ENCODE data around the gene RAB44.
A peak's percentile ranks its signal among the peaks of the same experiment; 100 is the strongest.

RAB44 gene

DNA sequence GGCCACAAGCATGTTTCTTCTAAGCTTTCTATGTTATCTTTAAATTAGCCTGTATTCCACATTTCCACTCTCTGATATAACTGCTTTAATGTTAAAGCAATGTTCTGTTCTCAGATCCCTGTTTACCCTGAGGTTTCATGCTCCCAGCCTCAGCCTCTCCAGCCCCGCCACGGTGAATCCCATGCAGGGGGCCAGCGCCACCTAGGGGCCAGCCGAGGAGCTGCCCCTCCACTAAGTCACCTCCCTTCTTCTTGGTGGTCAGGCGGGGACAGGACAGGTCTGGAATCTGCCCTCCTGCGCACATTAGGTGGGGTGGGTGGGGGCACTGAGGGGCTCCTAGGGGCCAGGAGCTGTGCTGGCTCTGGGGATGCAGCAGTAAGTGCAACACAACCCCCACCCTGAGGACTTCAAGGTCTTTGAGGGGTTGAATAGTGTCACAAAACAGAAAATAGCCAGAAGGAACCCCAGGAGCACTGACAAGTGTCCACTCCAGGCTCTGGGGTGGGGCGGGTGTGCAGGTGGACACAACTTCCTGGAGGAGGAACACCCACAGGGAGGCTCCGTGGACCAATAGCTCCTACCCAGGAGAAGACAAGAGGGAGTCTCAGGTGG, 61.6 kb downstream of the RAB44 start:
- H3K9ac ChIP-seq (ENCODE audit: low read length): no peak overlapping the region; the same call in 1 of the 2 replicates
- H3K4me3 ChIP-seq (ENCODE audit: low read length): peak overlapping the region; percentile 75
- H3K4me1 ChIP-seq (ENCODE audit: low read length): peaks cover 53% of the 10 kb centered on the region
- peak overlapping the region; percentile 97 for H3K4me2 ChIP-seq (ENCODE audit: low read length)
- no peak overlapping the region for H3K27ac ChIP-seq (ENCODE audit: low read length)
- H3K27me3 ChIP-seq (ENCODE audit: low read depth, low read length): no peaks in the 10 kb centered on the region
- H2AFZ ChIP-seq (ENCODE audit: low read depth, low read length): no peak overlapping the region
- no peaks in the 10 kb centered on the region for H3K79me2 ChIP-seq (ENCODE audit: low read length)
- TF ChIP-seq, protein P1, sequence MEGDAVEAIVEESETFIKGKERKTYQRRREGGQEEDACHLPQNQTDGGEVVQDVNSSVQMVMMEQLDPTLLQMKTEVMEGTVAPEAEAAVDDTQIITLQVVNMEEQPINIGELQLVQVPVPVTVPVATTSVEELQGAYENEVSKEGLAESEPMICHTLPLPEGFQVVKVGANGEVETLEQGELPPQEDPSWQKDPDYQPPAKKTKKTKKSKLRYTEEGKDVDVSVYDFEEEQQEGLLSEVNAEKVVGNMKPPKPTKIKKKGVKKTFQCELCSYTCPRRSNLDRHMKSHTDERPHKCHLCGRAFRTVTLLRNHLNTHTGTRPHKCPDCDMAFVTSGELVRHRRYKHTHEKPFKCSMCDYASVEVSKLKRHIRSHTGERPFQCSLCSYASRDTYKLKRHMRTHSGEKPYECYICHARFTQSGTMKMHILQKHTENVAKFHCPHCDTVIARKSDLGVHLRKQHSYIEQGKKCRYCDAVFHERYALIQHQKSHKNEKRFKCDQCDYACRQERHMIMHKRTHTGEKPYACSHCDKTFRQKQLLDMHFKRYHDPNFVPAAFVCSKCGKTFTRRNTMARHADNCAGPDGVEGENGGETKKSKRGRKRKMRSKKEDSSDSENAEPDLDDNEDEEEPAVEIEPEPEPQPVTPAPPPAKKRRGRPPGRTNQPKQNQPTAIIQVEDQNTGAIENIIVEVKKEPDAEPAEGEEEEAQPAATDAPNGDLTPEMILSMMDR (IDR thresholded peaks at IDR 0.05; ENCODE audit: low read depth, low read length): peak; percentile 97
- no peak for TF ChIP-seq EZH2phosphoT487 (IDR thresholded peaks at IDR 0.05; ENCODE audit: low read depth)
- H3K36me3 ChIP-seq (replicated peaks; ENCODE audit: low read depth, low read length): no peaks in the 10 kb centered on the region
- H4K20me1 ChIP-seq (ENCODE audit: insufficient read depth, low read length): no peaks in the 10 kb centered on the region
- no peaks in the 10 kb centered on the region for H3K9me3 ChIP-seq (ENCODE audit: insufficient read depth, low read length)

DNA sequence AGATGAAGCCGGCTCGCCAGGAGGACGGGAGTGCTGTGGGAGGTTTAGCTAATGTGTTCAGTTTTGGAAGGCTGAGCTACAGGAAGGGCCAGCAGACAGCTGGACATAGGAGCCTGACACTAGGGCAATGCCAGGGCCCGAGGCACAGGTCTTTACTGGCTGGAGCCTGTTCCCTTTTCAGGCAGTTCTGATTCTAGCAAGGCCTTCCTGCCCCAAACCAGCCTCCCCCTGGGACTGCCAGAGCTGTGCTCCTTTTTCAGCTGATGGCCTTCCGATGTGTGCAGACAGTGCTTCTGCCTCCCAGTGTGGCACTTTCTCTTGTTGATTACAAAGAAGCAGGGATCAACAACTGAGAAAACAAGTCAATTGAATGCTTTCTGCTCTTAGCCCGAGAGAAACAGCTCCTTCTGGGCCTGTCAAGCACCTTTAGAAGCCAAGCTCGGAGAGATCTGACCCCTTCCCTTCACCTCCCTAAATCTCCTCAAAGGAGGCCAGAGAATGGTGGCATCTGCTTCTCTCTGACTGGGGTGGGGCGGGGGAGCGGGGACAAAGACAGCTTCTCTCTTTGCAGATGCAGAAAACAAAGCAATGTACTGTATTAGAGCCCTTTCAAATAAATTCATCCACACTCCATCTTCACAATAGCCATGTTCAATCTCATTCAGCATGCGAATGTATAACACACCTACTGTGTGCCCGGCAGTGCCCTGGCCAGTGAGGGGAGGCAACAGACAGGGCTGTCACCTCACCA, 63.2 kb downstream of the RAB44 start:
- H3K9me3 ChIP-seq (ENCODE audit: insufficient read depth, low read length): no peaks in the 10 kb centered on the region
- no peak overlapping the region for H3K9ac ChIP-seq (ENCODE audit: low read length)
- H3K79me2 ChIP-seq (ENCODE audit: low read length): no peaks in the 10 kb centered on the region
- no peak overlapping the region for H3K4me2 ChIP-seq (ENCODE audit: low read length)
- no peak overlapping the region for H2AFZ ChIP-seq (ENCODE audit: low read depth, low read length)
- no peaks in the 10 kb centered on the region for H3K27me3 ChIP-seq (ENCODE audit: low read depth, low read length)
- H3K4me1 ChIP-seq (ENCODE audit: low read length): peaks cover 44% of the 10 kb centered on the region
- H3K36me3 ChIP-seq (replicated peaks; ENCODE audit: low read depth, low read length): no peaks in the 10 kb centered on the region
- TF ChIP-seq, protein P1 (IDR thresholded peaks at IDR 0.05; ENCODE audit: low read depth, low read length): no peak
- no peak for TF ChIP-seq EZH2phosphoT487 (IDR thresholded peaks at IDR 0.05; ENCODE audit: low read depth)
- no peak overlapping the region for H3K27ac ChIP-seq (ENCODE audit: low read length)
- no peak overlapping the region for H3K4me3 ChIP-seq (ENCODE audit: low read length)
- H4K20me1 ChIP-seq (ENCODE audit: insufficient read depth, low read length): no peaks in the 10 kb centered on the region

DNA sequence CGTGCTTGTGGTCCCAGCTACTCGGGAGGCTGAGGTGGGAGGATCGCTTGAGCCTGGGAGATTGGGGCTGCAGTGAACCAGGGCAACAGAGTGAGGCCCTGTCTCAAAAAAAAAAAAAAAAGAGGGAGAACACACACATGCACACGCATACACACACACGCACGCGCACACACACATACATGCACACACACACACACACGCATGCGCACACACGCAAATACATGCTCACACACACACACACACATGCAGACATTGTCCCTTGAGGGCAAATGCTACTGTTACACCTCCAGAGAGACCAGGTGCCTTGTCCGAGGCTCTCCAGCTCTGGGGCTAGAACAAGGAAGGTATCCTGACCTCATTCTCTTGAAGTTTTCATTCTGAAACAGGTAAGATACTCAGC, 64.5 kb downstream of the RAB44 start:
- Histone ChIP-seq H3K79me2 (ENCODE audit: low read length) (no peaks in the 10 kb centered on the region), H3K36me3 (replicated peaks; ENCODE audit: low read depth, low read length) (no peaks in the 10 kb centered on the region), H3K27ac (ENCODE audit: low read length) (no peak overlapping the region), H4K20me1 (ENCODE audit: insufficient read depth, low read length) (no peaks in the 10 kb centered on the region), H3K9ac (ENCODE audit: low read length) (no peak overlapping the region), H3K4me2 (ENCODE audit: low read length) (no peak overlapping the region), H3K9me3 (ENCODE audit: insufficient read depth, low read length) (no peaks in the 10 kb centered on the region), H2AFZ (ENCODE audit: low read depth, low read length) (no peak overlapping the region), H3K4me1 (ENCODE audit: low read length) (peaks cover 38% of the 10 kb centered on the region), H3K4me3 (ENCODE audit: low read length) (no peak overlapping the region), H3K27me3 (ENCODE audit: low read depth, low read length) (no peaks in the 10 kb centered on the region)
- TF ChIP-seq, protein P1 (IDR thresholded peaks at IDR 0.05; ENCODE audit: low read depth, low read length): no peak
- no peak for TF ChIP-seq EZH2phosphoT487 (IDR thresholded peaks at IDR 0.05; ENCODE audit: low read depth)

DNA sequence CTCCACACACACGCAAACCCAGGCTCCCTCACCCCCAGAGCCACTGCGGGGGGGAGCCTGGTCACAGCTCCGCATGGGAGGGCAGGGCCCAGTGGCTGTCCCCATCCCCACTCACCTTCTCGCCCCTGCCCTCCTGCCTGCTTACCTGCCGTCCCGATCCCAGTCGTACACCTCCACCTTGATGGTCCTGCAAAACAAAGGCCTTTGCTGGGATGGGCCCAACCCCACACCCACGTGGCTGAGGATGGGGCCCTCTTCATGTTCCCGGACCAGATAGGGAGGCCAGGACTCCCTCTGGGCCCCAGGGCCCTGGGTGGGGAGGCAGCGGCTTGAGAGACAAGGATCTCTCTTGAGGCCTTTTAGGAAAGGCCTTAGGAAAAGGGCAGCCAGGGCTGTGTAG, 67.6 kb downstream of the RAB44 start:
- H2AFZ ChIP-seq (ENCODE audit: low read depth, low read length): no peak overlapping the region
- H3K27me3 ChIP-seq (ENCODE audit: low read depth, low read length): no peaks in the 10 kb centered on the region
- TF ChIP-seq, protein P1 (IDR thresholded peaks at IDR 0.05; ENCODE audit: low read depth, low read length): no peak
- TF ChIP-seq EZH2phosphoT487 (IDR thresholded peaks at IDR 0.05; ENCODE audit: low read depth): no peak
- no peaks in the 10 kb centered on the region for H3K36me3 ChIP-seq (replicated peaks; ENCODE audit: low read depth, low read length)
- H3K4me1 ChIP-seq (ENCODE audit: low read length): peaks cover 22% of the 10 kb centered on the region
- no peak overlapping the region for H3K4me2 ChIP-seq (ENCODE audit: low read length)
- H3K4me3 ChIP-seq (ENCODE audit: low read length): no peak overlapping the region
- no peak overlapping the region for H3K27ac ChIP-seq (ENCODE audit: low read length)
- H4K20me1 ChIP-seq (ENCODE audit: insufficient read depth, low read length): no peaks in the 10 kb centered on the region
- no peaks in the 10 kb centered on the region for H3K79me2 ChIP-seq (ENCODE audit: low read length)
- no peak overlapping the region for H3K9ac ChIP-seq (ENCODE audit: low read length)
- no peaks in the 10 kb centered on the region for H3K9me3 ChIP-seq (ENCODE audit: insufficient read depth, low read length)

Data from OCI-LY3 (cell line).